Neural cell (in vitro differentiated cells): ENCODE data around the gene MAP7D1. TPM values are rescaled to one million over a fixed set of nuclear protein-coding genes. Genes with fewer than 3 reads are reported as not detected.
A peak's percentile ranks its signal among the peaks of the same experiment; 100 is the strongest.
"Not testable (repeated sequence)": the region's sequence is repeated elsewhere in the genome, so short reads cannot be mapped to it uniquely, and the experiment has no call there.

Experiments
- H2AFZ ChIP-seq: fragments of 200-600, 300-800 bp; sonication (generic), shearing (Covaris generic); 2 replicates; pipeline ENCODE4 v1.6.0; 2014; ENCODE audit warnings: low read depth, mild to moderate bottlenecking, antibody characterized with exemption, low read length, moderate library complexity
- H3F3A ChIP-seq: fragments of 200-600 bp; shearing (Covaris generic); 2 replicates; pipeline ENCODE4 v1.6.1; 2016; ENCODE audit warnings: mild to moderate bottlenecking, moderate library complexity, mixed read lengths, antibody characterized with exemption, low read length; ENCODE audit not compliant: insufficient read depth, poor library complexity, severe bottlenecking
- H3K27ac ChIP-seq: fragments of 200-600, 300-800 bp; sonication (generic), shearing (Covaris generic); 2 replicates; pipeline ENCODE4 v1.5.1; 2014; ENCODE audit warnings: mild to moderate bottlenecking, low read length, moderate library complexity
- H3K27me3 ChIP-seq: fragments of 300-800, 200-600 bp; sonication (generic), shearing (Covaris generic); 2 replicates; pipeline ENCODE4 v1.6.0; 2014; ENCODE audit warnings: mild to moderate bottlenecking, low read depth, low read length, moderate library complexity; ENCODE audit not compliant: insufficient read depth
- H3K36me3 ChIP-seq: fragments of 300-800, 200-600 bp; sonication (generic), shearing (Covaris generic); 2 replicates; pipeline ENCODE4 v1.5.1; 2014; ENCODE audit warnings: mild to moderate bottlenecking, antibody characterized with exemption, low read length, moderate library complexity; ENCODE audit not compliant: insufficient read depth
- H3K4me2 ChIP-seq: fragments of 300-800, 200-600 bp; sonication (generic), shearing (Covaris generic); 2 replicates; pipeline ENCODE4 v1.6.0; 2014; ENCODE audit warnings: mild to moderate bottlenecking, low read length
- H3K4me3 ChIP-seq: fragments of 300-800, 200-600 bp; sonication (generic), shearing (Covaris generic); 2 replicates; pipeline ENCODE4 v1.5.1; 2014; ENCODE audit warnings: mild to moderate bottlenecking, low read length, moderate library complexity
- H3K79me2 ChIP-seq: fragments of 200-600 bp; shearing (Covaris generic); replicated peaks from 2 replicates; pipeline ENCODE4 v1.6.0; 2014; ENCODE audit warnings: mild to moderate bottlenecking, low read length, moderate library complexity; ENCODE audit not compliant: insufficient read depth
- H3K9ac ChIP-seq: fragments of 300-800, 200-600 bp; sonication (generic), shearing (Covaris generic); 2 replicates; pipeline ENCODE4 v1.6.1; 2016; ENCODE audit warnings: mild to moderate bottlenecking, low read length, mixed read lengths
- H3K9me2 ChIP-seq: fragments of 200-600 bp; shearing (Covaris generic); 2 replicates; pipeline ENCODE4 v1.6.1; 2016; ENCODE audit warnings: mild to moderate bottlenecking, low read length, mixed read lengths; ENCODE audit not compliant: insufficient read depth
- H3K9me3 ChIP-seq: fragments of 200-600, 300-800 bp; sonication (generic), shearing (Covaris generic); 2 replicates; pipeline ENCODE4 v1.6.1; 2016; ENCODE audit warnings: mild to moderate bottlenecking, mixed run types, low read length, moderate library complexity, mixed read lengths
- H4K20me1 ChIP-seq: fragments of 200-600 bp; shearing (Covaris generic); 2 replicates; pipeline ENCODE4 v1.6.1; 2016; ENCODE audit warnings: mild to moderate bottlenecking, mixed run types; ENCODE audit not compliant: insufficient read depth
- CTCF ChIP-seq: fragments of 450-650 bp; IDR thresholded peaks from 2 replicates; pipeline ENCODE4 v1.5.1; 2014; ENCODE audit warnings: antibody characterized with exemption, mild to moderate bottlenecking, moderate library complexity; ENCODE audit not compliant: poor library complexity, severe bottlenecking
- EP300 ChIP-seq: fragments of 450-650 bp; conservative IDR thresholded peaks from 2 replicates; pipeline ENCODE4 v1.6.1; 2014; ENCODE audit warnings: antibody characterized with exemption, mild to moderate bottlenecking, moderate library complexity; ENCODE audit not compliant: poor library complexity, severe bottlenecking
- EZH2 ChIP-seq: fragments of 200-600, 300-800 bp; shearing (Covaris generic), sonication (generic); IDR thresholded peaks from 2 replicates; pipeline ENCODE4 v1.6.1; 2014; ENCODE audit warnings: antibody characterized with exemption, low read length, borderline replicate concordance, mild to moderate bottlenecking; ENCODE audit not compliant: insufficient read depth, poor library complexity, severe bottlenecking
- MXI1 ChIP-seq: fragments of 450-650 bp; conservative IDR thresholded peaks from 2 replicates; pipeline ENCODE4 v1.6.1; 2014; ENCODE audit warnings: antibody characterized with exemption, mild to moderate bottlenecking; ENCODE audit not compliant: poor library complexity, severe bottlenecking
- POLR2AphosphoS5 ChIP-seq: IDR thresholded peaks from 2 replicates; pipeline ENCODE4 v1.6.1; 2012
- RAD21 ChIP-seq: fragments of 450-650 bp; conservative IDR thresholded peaks from 2 replicates; pipeline ENCODE4 v1.6.1; 2014; ENCODE audit warnings: antibody characterized with exemption, mild to moderate bottlenecking, moderate library complexity
- REST ChIP-seq: IDR thresholded peaks from 2 replicates; pipeline ENCODE4 v1.6.1; 2012; ENCODE audit warnings: borderline replicate concordance
- SMC3 ChIP-seq: fragments of 450-650 bp; conservative IDR thresholded peaks from 2 replicates; pipeline ENCODE4 v1.6.1; 2014; ENCODE audit warnings: antibody characterized with exemption, mild to moderate bottlenecking, moderate library complexity; ENCODE audit not compliant: poor library complexity
- TAF1 ChIP-seq: IDR thresholded peaks from 2 replicates; pipeline ENCODE4 v1.6.1; 2012; ENCODE audit warnings: low read depth
- polyA plus RNA-seq: library from polyadenylated mRNA; depleted of rRNA; stranded (reverse); fragments of >200 nt; gene quantifications from 2 replicates; pipeline ENCODE4 v1.2.3, GENCODE V29; 2014

The MAP7D1 gene
- polyA plus RNA-seq, 1 donor from 2014 or later = 142 TPM

GRCh38 chr1:36212782-36213181, 56.8 kb downstream of the MAP7D1 start (continued):
- TF ChIP-seq POLR2AphosphoS5 (no peak), EZH2 (no peak)

GRCh38 chr1:36217670-36218069, 61.7 kb downstream of the MAP7D1 start:
- no peak overlapping the region for H3K9ac ChIP-seq

GRCh38 chr1:36221901-36222300, 65.9 kb downstream of the MAP7D1 start:
- not testable (repeated sequence) for H3K9me3 ChIP-seq, H3K27me3 ChIP-seq, H3K9ac ChIP-seq, H3K27ac ChIP-seq, H2AFZ ChIP-seq, H3K4me2 ChIP-seq, H3F3A ChIP-seq, H3K4me3 ChIP-seq, H3K36me3 ChIP-seq, H4K20me1 ChIP-seq, H3K9me2 ChIP-seq
- peaks cover 23% of the 10 kb centered on the region for H3K79me2 ChIP-seq

More at GRCh38 chr1:36217670-36218069, 61.7 kb downstream of the MAP7D1 start:
- Histone ChIP-seq H3K4me2 (no peak overlapping the region), H3K9me2 (no peaks in the 10 kb centered on the region), H3K4me3 (no peak overlapping the region), H3K36me3 (no peaks in the 10 kb centered on the region), H3K9me3 (no peaks in the 10 kb centered on the region), H2AFZ (no peak overlapping the region), H3K79me2 (no peaks in the 10 kb centered on the region), H4K20me1 (no peaks in the 10 kb centered on the region), H3F3A (no peaks in the 10 kb centered on the region), H3K27me3 (no peaks in the 10 kb centered on the region), H3K27ac (no peak overlapping the region)
- no peak for TF ChIP-seq RAD21
- TF ChIP-seq SMC3 = no peak
- TF ChIP-seq EZH2 = no peak
- TF ChIP-seq MXI1 = no peak
- TF ChIP-seq POLR2AphosphoS5 = no peak
- no peak for TF ChIP-seq TAF1
- TF ChIP-seq EP300 = no peak
- peak; percentile 18 for TF ChIP-seq CTCF

GRCh38 chr1:36222481-36223380, 66.8 kb downstream of the MAP7D1 start:
- Histone ChIP-seq H3F3A (peaks cover 5% of the 10 kb centered on the region), H3K9me3 (no peaks in the 10 kb centered on the region), H3K27ac (peak overlapping the region; percentile 84), H3K4me3 (peak overlapping the region; percentile 79), H3K79me2 (peaks cover 25% of the 10 kb centered on the region), H3K36me3 (no peaks in the 10 kb centered on the region), H3K9ac (no peak overlapping the region), H3K9me2 (no peaks in the 10 kb centered on the region), H3K27me3 (no peaks in the 10 kb centered on the region), H3K4me2 (peak overlapping the region; percentile 74), H2AFZ (no peak overlapping the region), H4K20me1 (peaks cover 9% of the 10 kb centered on the region)
- TF ChIP-seq REST = no peak
- TF ChIP-seq EZH2 = no peak
- TF ChIP-seq POLR2AphosphoS5 = no peak
- TF ChIP-seq EP300 = no peak
- no peak for TF ChIP-seq RAD21
- TF ChIP-seq TAF1 = no peak
- TF ChIP-seq CTCF = no peak
- no peak for TF ChIP-seq MXI1
- TF ChIP-seq SMC3 = no peak
